ENCODE data around the gene GRAP.

GRCh38 chr17:18976201-18976600 lies 70.6 kb downstream of the GRAP start:
- TF ChIP-seq, protein P1, sequence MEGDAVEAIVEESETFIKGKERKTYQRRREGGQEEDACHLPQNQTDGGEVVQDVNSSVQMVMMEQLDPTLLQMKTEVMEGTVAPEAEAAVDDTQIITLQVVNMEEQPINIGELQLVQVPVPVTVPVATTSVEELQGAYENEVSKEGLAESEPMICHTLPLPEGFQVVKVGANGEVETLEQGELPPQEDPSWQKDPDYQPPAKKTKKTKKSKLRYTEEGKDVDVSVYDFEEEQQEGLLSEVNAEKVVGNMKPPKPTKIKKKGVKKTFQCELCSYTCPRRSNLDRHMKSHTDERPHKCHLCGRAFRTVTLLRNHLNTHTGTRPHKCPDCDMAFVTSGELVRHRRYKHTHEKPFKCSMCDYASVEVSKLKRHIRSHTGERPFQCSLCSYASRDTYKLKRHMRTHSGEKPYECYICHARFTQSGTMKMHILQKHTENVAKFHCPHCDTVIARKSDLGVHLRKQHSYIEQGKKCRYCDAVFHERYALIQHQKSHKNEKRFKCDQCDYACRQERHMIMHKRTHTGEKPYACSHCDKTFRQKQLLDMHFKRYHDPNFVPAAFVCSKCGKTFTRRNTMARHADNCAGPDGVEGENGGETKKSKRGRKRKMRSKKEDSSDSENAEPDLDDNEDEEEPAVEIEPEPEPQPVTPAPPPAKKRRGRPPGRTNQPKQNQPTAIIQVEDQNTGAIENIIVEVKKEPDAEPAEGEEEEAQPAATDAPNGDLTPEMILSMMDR (IDR thresholded peaks at IDR 0.05), result no peak
- no peak for TF ChIP-seq POLR2A (IDR thresholded peaks at IDR 0.05)

All from body of pancreas (tissue), 4 donors.